SK-N-SH (cell line): ENCODE measurements around the gene MRPL17. TPM values are rescaled to one million over a fixed set of nuclear protein-coding genes. Genes with fewer than 3 reads are reported as not detected.

Experiments
- CTCF ChIA-PET: fragments of 300-600, 350-600 bp; formaldehyde crosslinking; extraction: SDS; loops from one replicate; lab custom pipeline; 2021; lab: Yijun Ruan, JAX
- POLR2A ChIA-PET: fragments of 350-600 bp; sonication (Branson Sonifier 250); formaldehyde crosslinking; extraction: SDS; loops from one replicate; lab custom pipeline; 2020; ENCODE audit warnings: antibody characterized with exemption, inconsistent platforms; lab: Yijun Ruan, JAX
- DNase-seq: peaks from one replicate; pipeline ENCODE4 v3.0.0; 2012
- H2AFZ ChIP-seq: fragments of 200-600 bp; sonication (generic); 2 replicates; pipeline ENCODE4 v1.8.1; 2016; ENCODE audit warnings: antibody characterized with exemption, mild to moderate bottlenecking, low read depth
- H3F3A ChIP-seq: fragments of 200-600 bp; sonication (generic); replicated peaks from 2 replicates; pipeline ENCODE3; 2016; ENCODE audit warnings: antibody characterized with exemption, mild to moderate bottlenecking; ENCODE audit not compliant: insufficient read depth
- H3K27ac ChIP-seq, 2 experiments: fragments of 200-500 bp in 1 of 2; fragments of 200-600 bp in 1 of 2; sonication (Bioruptor generic) in 1 of 2; sonication (generic), shearing (Covaris generic) in 1 of 2; 2 replicates each; pipeline versions ENCODE4 v1.5.1 to v1.6.1; 2014 to 2016; ENCODE audit warnings: low read depth in 2 of 2, inconsistent platforms in 1 of 2, low read length in 1 of 2, mild to moderate bottlenecking in 1 of 2, mixed read lengths in 1 of 2
- H3K27me3 ChIP-seq: fragments of 200-600 bp; sonication (generic), shearing (Covaris generic); 2 replicates; pipeline ENCODE4 v1.6.1; 2016; ENCODE audit warnings: mixed run types; ENCODE audit not compliant: insufficient read depth
- H3K36me3 ChIP-seq, 2 experiments: fragments of 200-500 bp in 1 of 2; fragments of 200-600 bp in 1 of 2; sonication (Bioruptor generic) in 1 of 2; sonication (generic) in 1 of 2; replicated peaks in 1 of 2; 2 replicates each; pipeline versions ENCODE3 to v1.5.1; 2014 to 2016; ENCODE audit warnings: low read length in 1 of 2, mild to moderate bottlenecking in 1 of 2; ENCODE audit not compliant: insufficient read depth in 2 of 2, control insufficient read depth in 1 of 2
- H3K4me1 ChIP-seq, 2 experiments: fragments of 200-500 bp in 1 of 2; fragments of 200-600 bp in 1 of 2; sonication (Bioruptor generic) in 1 of 2; sonication (generic), shearing (Covaris generic) in 1 of 2; 2 replicates each; pipeline versions ENCODE4 v1.5.1 to v1.6.1; 2014 to 2016; ENCODE audit warnings: low read depth in 1 of 2, low read length in 1 of 2, mixed run types in 1 of 2; ENCODE audit not compliant: insufficient read depth in 2 of 2, control insufficient read depth in 1 of 2
- H3K4me2 ChIP-seq: fragments of 200-600 bp; sonication (generic), shearing (Covaris generic); 2 replicates; pipeline ENCODE4 v1.6.1; 2017; ENCODE audit warnings: mixed run types
- H3K4me3 ChIP-seq, 2 experiments: fragments of 200-500 bp in 1 of 2; fragments of 200-600 bp in 1 of 2; sonication (Bioruptor generic) in 1 of 2; sonication (generic), shearing (Covaris generic) in 1 of 2; 2 replicates each; pipeline versions ENCODE4 v1.5.1 to v1.8.1; 2014 to 2016; ENCODE audit warnings: low read depth in 2 of 2, inconsistent platforms in 1 of 2, low read length in 1 of 2, mild to moderate bottlenecking in 1 of 2, mixed read lengths in 1 of 2, moderate library complexity in 1 of 2
- H3K79me2 ChIP-seq: fragments of 200-600 bp; sonication (generic); 2 replicates; pipeline ENCODE4 v1.8.1; 2017; ENCODE audit warnings: mild to moderate bottlenecking; ENCODE audit not compliant: insufficient read depth
- H3K9ac ChIP-seq: fragments of 200-600 bp; sonication (generic); 2 replicates; pipeline ENCODE4 v1.6.1; 2017; ENCODE audit warnings: mixed run types
- H3K9me2 ChIP-seq: fragments of 200-600 bp; sonication (generic); 2 replicates; pipeline ENCODE4 v1.6.1; 2017; ENCODE audit warnings: mixed run types
- H3K9me3 ChIP-seq: fragments of 200-600 bp; sonication (generic); 2 replicates; pipeline ENCODE4 v1.6.1; 2017; ENCODE audit warnings: mixed run types, mild to moderate bottlenecking, moderate library complexity
- H4K20me1 ChIP-seq: fragments of 200-600 bp; sonication (generic); 2 replicates; pipeline ENCODE4 v1.6.1; 2017; ENCODE audit warnings: mild to moderate bottlenecking, mixed run types; ENCODE audit not compliant: insufficient read depth
- EP300 ChIP-seq, 2 experiments: IDR thresholded peaks; 2 replicates each; pipeline versions ENCODE4 v1.4.0 to v1.6.1; 2012; ENCODE audit warnings: borderline replicate concordance in 1 of 2, low read depth in 1 of 2, low read length in 1 of 2
- EZH2phosphoT487 ChIP-seq: fragments of 200-600 bp; sonication (generic); IDR thresholded peaks from 2 replicates; pipeline ENCODE4 v1.6.1; 2017; ENCODE audit warnings: low read depth, mixed run types, mild to moderate bottlenecking, antibody characterized with exemption, moderate library complexity, borderline replicate concordance
- GABPA ChIP-seq: IDR thresholded peaks from 2 replicates; pipeline ENCODE4 v1.4.0; 2012; ENCODE audit warnings: low read depth, mild to moderate bottlenecking
- GATA2 ChIP-seq: sonication (generic); formaldehyde crosslinking; IDR thresholded peaks from 2 replicates; pipeline ENCODE4 v1.5.0; 2020; ENCODE audit warnings: mild to moderate bottlenecking, missing genetic modification reagents
- IRF3 ChIP-seq: fragments of 150-350 bp; IDR thresholded peaks from 2 replicates; pipeline ENCODE4 v1.6.1; 2016; ENCODE audit warnings: mild to moderate bottlenecking, low read depth, low read length
- JUND ChIP-seq: IDR thresholded peaks from 2 replicates; pipeline ENCODE4 v1.4.0; 2012
- MXI1 ChIP-seq: IDR thresholded peaks from 2 replicates; pipeline ENCODE4 v1.6.1; 2012; ENCODE audit warnings: mild to moderate bottlenecking, low read depth, low read length, improper control_type of control experiment
- NRF1 ChIP-seq: IDR thresholded peaks from 2 replicates; pipeline ENCODE4 v1.6.1; 2012; ENCODE audit warnings: low read depth, mild to moderate bottlenecking, low read length
- RAD21 ChIP-seq: IDR thresholded peaks from 2 replicates; pipeline ENCODE4 v1.6.1; 2012; ENCODE audit warnings: mild to moderate bottlenecking, low read length
- RXRA ChIP-seq: IDR thresholded peaks from 2 replicates; pipeline ENCODE4 v1.4.0; 2012; ENCODE audit warnings: low read depth, mild to moderate bottlenecking, borderline replicate concordance
- SIN3A ChIP-seq: IDR thresholded peaks from 2 replicates; pipeline ENCODE4 v1.6.1; 2012; ENCODE audit warnings: low read depth, mild to moderate bottlenecking, low read length, moderate library complexity, borderline replicate concordance
- TAF1 ChIP-seq: IDR thresholded peaks from 2 replicates; pipeline ENCODE4 v1.6.1; 2012; ENCODE audit warnings: low read depth, mild to moderate bottlenecking, low read length, moderate library complexity, borderline replicate concordance
- TCF12 ChIP-seq: IDR thresholded peaks from 2 replicates; pipeline ENCODE4 v1.4.0; 2012
- TEAD4 ChIP-seq: IDR thresholded peaks from 2 replicates; pipeline ENCODE4 v1.4.0; 2012; ENCODE audit warnings: mild to moderate bottlenecking, borderline replicate concordance; ENCODE audit not compliant: insufficient read depth
- WGBS: methylation state at CpG from one replicate; pipeline ENCODE4 v1.1.6; 2017; ENCODE audit warnings: low lambda C conversion rate; 5-methylcytosine and 5-hydroxymethylcytosine counted together
- polyA plus RNA-seq, 3 experiments: library from polyadenylated mRNA; depleted of rRNA; stranded (reverse); fragments of >200 nt; gene quantifications; 2 replicates each; pipeline ENCODE4 v1.2.3, GENCODE V29; 2012
- TF ChIP-seq, protein P1 (sequence below): IDR thresholded peaks from 2 replicates; pipeline ENCODE4 v1.4.0; 2012; ENCODE audit warnings: low read depth, borderline replicate concordance
- TF ChIP-seq, protein P2 (sequence below): IDR thresholded peaks from 2 replicates; pipeline ENCODE4 v1.4.0; 2012; ENCODE audit warnings: low read depth, borderline replicate concordance
- TF ChIP-seq, protein P3 (sequence below): IDR thresholded peaks from 2 replicates; pipeline ENCODE4; 2012

MRPL17 gene
- polyA plus RNA-seq, 1 of the 3 experiments (the other 2 are of a cell fraction) = 88.6 TPM

- Histone ChIP-seq H4K20me1 (no peaks in the 10 kb centered on the region), H3F3A (no peaks in the 10 kb centered on the region), H3K9me3 (no peaks in the 10 kb centered on the region), H3K27me3 (no peaks in the 10 kb centered on the region), H3K27ac (no peak overlapping the region), H3K4me3 (no peak overlapping the region), H2AFZ (no peak overlapping the region), H3K4me1 (peaks cover 0 to 13% of the 10 kb centered on the region in 2 experiments; a peak in 1 of 4 replicates), H3K9me2 (no peaks in the 10 kb centered on the region), H3K9ac (no peak overlapping the region), H3K36me3 (peaks cover 0 to 9% of the 10 kb centered on the region in 2 experiments), H3K4me2 (no peak overlapping the region)
- POLR2A ChIA-PET = no interaction called here
- no peak for DNase-seq
- CTCF ChIA-PET = interaction anchor here (1.8 kb wide), 1 partner anchor 103 kb away, joined by 6 read pairs; no protein-coding TSS in a partner anchor
- 58% methylated on average over 1 of the region's 1 CpG for WGBS
- TF ChIP-seq MXI1 (no peak), SIN3A (no peak), GATA2 (CRISPR knock-in tag) (no peak), EZH2phosphoT487 (no peak), RAD21 (no peak), RXRA (no peak), IRF3 (no peak), GABPA (no peak), NRF1 (no peak), TCF12 (no peak), JUND (no peak), TEAD4 (no peak), EP300 (IDR thresholded peaks at IDR 0.05; ENCODE audit: borderline replicate concordance in 1 of 2, low read depth in 1 of 2, low read length in 1 of 2) (no peak), TAF1 (no peak)
- TF ChIP-seq, protein P1, sequence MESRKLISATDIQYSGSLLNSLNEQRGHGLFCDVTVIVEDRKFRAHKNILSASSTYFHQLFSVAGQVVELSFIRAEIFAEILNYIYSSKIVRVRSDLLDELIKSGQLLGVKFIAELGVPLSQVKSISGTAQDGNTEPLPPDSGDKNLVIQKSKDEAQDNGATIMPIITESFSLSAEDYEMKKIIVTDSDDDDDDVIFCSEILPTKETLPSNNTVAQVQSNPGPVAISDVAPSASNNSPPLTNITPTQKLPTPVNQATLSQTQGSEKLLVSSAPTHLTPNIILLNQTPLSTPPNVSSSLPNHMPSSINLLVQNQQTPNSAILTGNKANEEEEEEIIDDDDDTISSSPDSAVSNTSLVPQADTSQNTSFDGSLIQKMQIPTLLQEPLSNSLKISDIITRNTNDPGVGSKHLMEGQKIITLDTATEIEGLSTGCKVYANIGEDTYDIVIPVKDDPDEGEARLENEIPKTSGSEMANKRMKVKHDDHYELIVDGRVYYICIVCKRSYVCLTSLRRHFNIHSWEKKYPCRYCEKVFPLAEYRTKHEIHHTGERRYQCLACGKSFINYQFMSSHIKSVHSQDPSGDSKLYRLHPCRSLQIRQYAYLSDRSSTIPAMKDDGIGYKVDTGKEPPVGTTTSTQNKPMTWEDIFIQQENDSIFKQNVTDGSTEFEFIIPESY = no peak
- TF ChIP-seq, protein P2, sequence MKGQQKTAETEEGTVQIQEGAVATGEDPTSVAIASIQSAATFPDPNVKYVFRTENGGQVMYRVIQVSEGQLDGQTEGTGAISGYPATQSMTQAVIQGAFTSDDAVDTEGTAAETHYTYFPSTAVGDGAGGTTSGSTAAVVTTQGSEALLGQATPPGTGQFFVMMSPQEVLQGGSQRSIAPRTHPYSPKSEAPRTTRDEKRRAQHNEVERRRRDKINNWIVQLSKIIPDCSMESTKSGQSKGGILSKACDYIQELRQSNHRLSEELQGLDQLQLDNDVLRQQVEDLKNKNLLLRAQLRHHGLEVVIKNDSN = no peak
- TF ChIP-seq, protein P3, sequence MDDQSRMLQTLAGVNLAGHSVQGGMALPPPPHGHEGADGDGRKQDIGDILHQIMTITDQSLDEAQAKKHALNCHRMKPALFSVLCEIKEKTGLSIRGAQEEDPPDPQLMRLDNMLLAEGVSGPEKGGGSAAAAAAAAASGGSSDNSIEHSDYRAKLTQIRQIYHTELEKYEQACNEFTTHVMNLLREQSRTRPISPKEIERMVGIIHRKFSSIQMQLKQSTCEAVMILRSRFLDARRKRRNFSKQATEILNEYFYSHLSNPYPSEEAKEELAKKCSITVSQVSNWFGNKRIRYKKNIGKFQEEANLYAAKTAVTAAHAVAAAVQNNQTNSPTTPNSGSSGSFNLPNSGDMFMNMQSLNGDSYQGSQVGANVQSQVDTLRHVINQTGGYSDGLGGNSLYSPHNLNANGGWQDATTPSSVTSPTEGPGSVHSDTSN = no peak
- TF ChIP-seq, all 33 proteins: peak for 0
- H3K79me2 ChIP-seq = no peaks in the 10 kb centered on the region
These were observed 48.6 kb downstream of the MRPL17 start for GRCh38 chr11:6634534-6634933.
